Stomach (tissue), 9 donors: ENCODE data around the gene NTRK3. TPM values are rescaled to one million over a fixed set of nuclear protein-coding genes. Genes with fewer than 3 reads are reported as not detected.

Experiments used
- DNase-seq, 2 donors: peaks; one replicate each; pipeline versions ENCODE4 v3.0.0 to v3.0.0-alpha.2; 2013 to 2019
- H3K27ac ChIP-seq, 5 donors: fragments of 200-600 bp in 4 of 5; sonication (generic) in 4 of 5; one replicate each; pipeline ENCODE4 v1.5.1; 2013 to 2019; ENCODE audit warnings: mild to moderate bottlenecking in 1 of 5, moderate library complexity in 1 of 5
- H3K27me3 ChIP-seq, 3 donors: fragments of 200-600 bp; sonication (generic); one replicate each; pipeline ENCODE4 v1.5.1; 2017 to 2019; ENCODE audit warnings: mixed run types in 1 of 3
- H3K36me3 ChIP-seq, 4 donors: fragments of 200-600 bp; sonication (generic); 1 replicate in 3 of 4; 2 replicates in 1 of 4; pipeline ENCODE4 v1.5.1; 2016 to 2019
- H3K4me1 ChIP-seq, 4 donors: fragments of 200-600 bp; sonication (generic); one replicate each; pipeline ENCODE4 v1.5.1; 2016 to 2019
- H3K4me3 ChIP-seq, 4 donors: fragments of 200-600 bp; sonication (generic) in 3 of 4; one replicate each; pipeline ENCODE4 v1.5.1; 2016 to 2019; ENCODE audit warnings: mild to moderate bottlenecking in 1 of 4
- H3K9me3 ChIP-seq, 4 donors: fragments of 200-600 bp; sonication (generic); one replicate each; pipeline ENCODE4 v1.5.1; 2016 to 2019
- CTCF ChIP-seq, 7 experiments: fragments of 450-650 bp in 4 of 7; fragments of 200-600 bp in 3 of 7; sonication (generic) in 3 of 7; IDR thresholded peaks; one replicate each; pipeline ENCODE4 v1.5.1; 2016 to 2019; ENCODE audit warnings: antibody characterized with exemption in 7 of 7, control low read depth in 2 of 7, mild to moderate bottlenecking in 1 of 7
- EP300 ChIP-seq: sonication (generic); formaldehyde crosslinking; IDR thresholded peaks from one replicate; pipeline ENCODE4 v1.6.1; 2017; ENCODE audit warnings: antibody characterized with exemption
- POLR2A ChIP-seq, 4 donors: fragments of 450-650 bp; IDR thresholded peaks; one replicate each; pipeline ENCODE4 v1.6.1; 2016; ENCODE audit warnings: antibody characterized with exemption in 4 of 4, control low read depth in 2 of 4, mild to moderate bottlenecking in 1 of 4, moderate library complexity in 1 of 4
- POLR2AphosphoS5 ChIP-seq, 3 donors: sonication (generic); formaldehyde crosslinking; IDR thresholded peaks; one replicate each; pipeline ENCODE4 v1.6.1; 2016; ENCODE audit warnings: antibody characterized with exemption in 3 of 3
- WGBS, 5 donors: extraction: QIAGEN DNeasy Blood & Tissue Kit in 3 of 5; methylation state at CpG; one replicate each; pipeline versions ENCODE4 v1.1.5 to v1.1.7; 2013 to 2018; 5-methylcytosine and 5-hydroxymethylcytosine counted together
- intact Hi-C: fragments of 100-400 bp; cut with DNase I; formaldehyde crosslinking; loops from one replicate; pipeline ENCODE4 v1.15.1; 2023; ENCODE audit warnings: low total_unique reads
- polyA plus RNA-seq, 3 donors: library from polyadenylated mRNA; stranded (reverse); fragments of 200-250 nt; gene quantifications; one replicate each; pipeline ENCODE4 v1.2.3, GENCODE V29; 2013
- total RNA-seq, 5 donors: library from RNA; depleted of rRNA; stranded (reverse); fragments of >200 nt; gene quantifications; one replicate each; pipeline versions ENCODE4 v1.1.0 to v1.2.3, GENCODE V29; 2014 to 2016
- donor health status: healthy with polysubstance abuse.
- donor health status: Bipolar disorder and iron deficiency.
- donor health status: healthy.

The NTRK3 gene
- total and polyA plus RNA-seq, 8 donors = under 0.01 to 18.2 (median 1.0) TPM; not detected in 1

GRCh38 chr15:88083811-88084760 is 172.5 kb downstream of the NTRK3 start:
- H3K4me3 ChIP-seq = no peak overlapping the region
- DNase-seq = peak in 1 of 2 donors; percentile 68
- 36 to 52% (median 48%) methylated on average over 9 of the region's 9 CpGs for WGBS, 5 donors
- TF ChIP-seq POLR2A (IDR thresholded peaks at IDR 0.05) = no peak
- no peak for TF ChIP-seq POLR2AphosphoS5 (IDR thresholded peaks at IDR 0.05)
- no peak for TF ChIP-seq CTCF (IDR thresholded peaks at IDR 0.05)
- no peaks in the 10 kb centered on the region for H3K4me1 ChIP-seq
- H3K27me3 ChIP-seq = no peaks in the 10 kb centered on the region
- intact Hi-C loops = no loop called here
- H3K27ac ChIP-seq = no peak overlapping the region
- no peaks in the 10 kb centered on the region for H3K9me3 ChIP-seq
- H3K36me3 ChIP-seq = no peaks in the 10 kb centered on the region

GRCh38 chr15:88080616-88081015 is 175.9 kb downstream of the NTRK3 start:
- DNase-seq = no peak
- Histone ChIP-seq H3K27ac (no peak overlapping the region), H3K4me3 (no peak overlapping the region), H3K9me3 (no peaks in the 10 kb centered on the region), H3K27me3 (no peaks in the 10 kb centered on the region), H3K4me1 (no peaks in the 10 kb centered on the region), H3K36me3 (no peaks in the 10 kb centered on the region)
- WGBS, 5 donors = 60 to 73% (median 62%) methylated on average over 3 of the region's 3 CpGs
- intact Hi-C loops = no loop called here
- TF ChIP-seq CTCF (IDR thresholded peaks at IDR 0.05) (no peak), EP300 (no peak)

- Histone ChIP-seq H3K4me1 (no peaks in the 10 kb centered on the region), H3K9me3 (no peaks in the 10 kb centered on the region), H3K27me3 (no peaks in the 10 kb centered on the region), H3K4me3 (no peak overlapping the region), H3K36me3 (no peaks in the 10 kb centered on the region), H3K27ac (no peak overlapping the region)
- intact Hi-C loops = no loop called here
- 62 to 68% (median 65%) methylated on average over 12 of the region's 12 CpGs for WGBS, 5 donors
- TF ChIP-seq EP300 (no peak), POLR2A (IDR thresholded peaks at IDR 0.05) (no peak), POLR2AphosphoS5 (IDR thresholded peaks at IDR 0.05) (no peak), CTCF (IDR thresholded peaks at IDR 0.05) (no peak)
- DNase-seq = no peak
Observed at GRCh38 chr15:88077296-88078020, 179.1 kb downstream of the NTRK3 start.

GRCh38 chr15:88076328-88076727 is 180.2 kb downstream of the NTRK3 start:
- TF ChIP-seq POLR2AphosphoS5 (IDR thresholded peaks at IDR 0.05) (no peak), EP300 (no peak), POLR2A (IDR thresholded peaks at IDR 0.05) (no peak), CTCF (IDR thresholded peaks at IDR 0.05) (no peak)
- H3K9me3 ChIP-seq = no peaks in the 10 kb centered on the region
- no peak overlapping the region for H3K4me3 ChIP-seq
- no peak for DNase-seq
- H3K4me1 ChIP-seq = no peaks in the 10 kb centered on the region
- 25 to 70% (median 54%) methylated on average over 1 of the region's 1 CpG for WGBS, 5 donors
- H3K36me3 ChIP-seq = no peaks in the 10 kb centered on the region
- intact Hi-C loops = no loop called here
- no peak overlapping the region for H3K27ac ChIP-seq
- no peaks in the 10 kb centered on the region for H3K27me3 ChIP-seq
